Activated CD8-positive, alpha-beta memory T cell treated with anti-CD3 and anti-CD28 coated beads for 36 hours (primary cell): Measurements from ENCODE around the gene PRR14. TPM values are rescaled to one million over a fixed set of nuclear protein-coding genes. Genes with fewer than 3 reads are reported as not detected.
"Not testable (repeated sequence)": the region's sequence is repeated elsewhere in the genome, so short reads cannot be mapped to it uniquely, and the experiment has no call there.

Experiments used
- CTCF ChIA-PET: fragments of 350-600 bp; sonication (Branson Sonifier 250); formaldehyde crosslinking; loops from one replicate; lab custom pipeline; 2021; ENCODE audit warnings: antibody characterized with exemption; lab: Charles Lee
- POLR2A ChIA-PET: fragments of 350-600 bp; sonication (Branson Sonifier 250); formaldehyde crosslinking; loops from one replicate; lab custom pipeline; 2021; ENCODE audit warnings: antibody characterized with exemption; lab: Charles Lee
- total RNA-seq, 2 experiments: library from RNA; stranded (reverse); gene quantifications; one replicate each; pipeline ENCODE4 v1.2.3, GENCODE V29; 2021

Gene PRR14
- total RNA-seq, 2 experiments from 2014 or later, result 87.8 to 95.1 TPM

DNA sequence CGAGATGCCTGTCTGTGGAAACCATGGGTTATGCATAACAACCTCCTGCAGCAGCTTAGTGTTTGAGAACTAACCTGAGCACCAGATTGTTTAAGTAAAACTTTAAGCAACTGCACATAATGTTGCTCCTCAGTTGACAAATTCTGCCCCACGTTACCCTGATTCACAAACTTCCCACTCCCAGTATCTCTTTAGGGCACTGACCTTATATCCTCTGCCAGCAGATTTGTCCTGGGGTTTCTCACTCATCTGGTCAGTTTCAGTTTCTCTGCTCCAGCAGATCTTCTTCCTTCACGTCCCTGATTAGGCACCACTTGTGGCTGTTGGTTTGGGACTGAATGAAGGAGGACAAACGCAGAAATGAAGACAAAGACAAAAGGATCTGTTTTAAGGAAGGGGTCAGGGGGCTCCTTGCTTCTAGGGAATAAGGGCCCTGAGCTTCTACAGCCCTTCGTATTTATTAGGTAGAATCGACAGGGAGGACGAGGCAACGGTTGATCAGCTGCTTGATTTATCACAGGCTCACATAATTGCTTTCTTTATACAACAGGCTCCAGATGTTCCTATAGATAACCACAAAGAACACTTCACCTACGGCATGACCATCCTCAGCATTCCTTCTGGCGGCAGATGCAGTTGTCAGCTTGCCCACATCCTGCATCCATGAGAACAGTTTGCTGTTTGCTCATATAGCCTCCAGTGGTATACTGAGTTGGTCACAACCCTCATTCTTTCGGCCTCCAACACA lies 27.1 kb upstream of the PRR14 start:
- POLR2A ChIA-PET, result no interaction called here
- CTCF ChIA-PET, result no interaction called here

DNA sequence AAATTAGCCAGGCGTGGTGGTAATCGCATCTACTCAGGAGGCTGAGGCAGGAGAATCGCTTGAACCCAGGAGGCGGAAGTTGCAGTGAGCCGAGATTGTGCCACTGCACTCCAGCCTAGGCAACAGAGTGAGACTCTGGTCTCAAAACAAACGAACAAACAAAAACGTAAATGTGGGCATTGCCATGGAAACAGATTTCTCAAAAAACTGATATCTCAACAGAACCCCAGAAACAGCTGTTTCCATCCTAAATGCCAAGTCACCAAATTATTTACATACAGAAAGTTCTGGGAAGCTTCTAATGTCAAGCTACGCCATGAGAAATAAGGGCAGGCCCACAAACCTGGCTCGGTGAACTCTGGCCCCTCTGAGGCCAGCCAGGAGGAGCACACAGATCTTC lies 24.5 kb upstream of the PRR14 start:
- CTCF ChIA-PET, result interaction anchor here (0.6 to 1.4 kb wide), 4 partner anchors 11 to 281 kb away, joined by 3 to 6 read pairs (median 3); partner anchors contain the start of gene ZNF785

DNA sequence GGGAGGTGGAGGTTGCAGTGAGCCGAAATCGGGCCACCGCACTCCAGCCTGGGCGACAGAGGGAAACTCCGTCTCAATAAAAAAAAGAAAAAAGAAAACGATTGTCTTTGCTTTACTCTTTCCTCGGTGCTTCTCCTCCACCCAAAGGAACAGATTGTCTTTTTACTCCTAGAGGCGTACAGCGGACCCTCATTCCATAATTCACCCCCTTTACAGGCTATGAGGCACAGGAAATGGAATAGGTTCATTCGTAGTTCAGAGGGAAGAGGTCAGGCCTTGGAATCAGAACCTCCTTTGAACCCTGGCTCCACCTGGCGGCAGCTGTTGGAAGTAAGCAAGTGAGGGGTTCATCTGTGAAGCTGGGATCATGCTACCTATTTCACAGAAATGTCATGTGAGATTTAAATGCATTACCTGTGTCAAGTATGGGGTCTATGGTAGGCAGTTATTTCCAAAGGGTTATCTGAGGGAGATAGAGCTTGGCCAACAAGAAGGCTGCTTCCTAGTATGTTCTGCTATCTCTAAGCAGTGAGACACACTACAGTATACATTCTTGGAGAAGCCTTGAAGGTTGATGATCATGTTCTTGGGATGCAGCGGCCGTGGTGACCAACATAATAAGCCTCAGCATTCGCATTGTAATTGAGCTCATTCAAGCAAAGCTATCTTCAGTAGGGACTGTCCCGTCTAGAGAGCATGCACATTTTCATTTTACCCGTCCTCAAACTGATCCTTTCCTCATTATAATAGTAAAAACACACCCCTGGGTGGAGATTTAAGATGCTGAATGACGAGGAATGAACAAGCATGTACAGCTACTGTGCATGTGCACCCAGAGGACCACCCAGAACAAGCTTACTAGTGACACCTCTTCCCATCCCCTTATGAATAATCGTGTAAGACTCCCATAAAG lies 21.9 kb upstream of the PRR14 start:
- ChIA-PET POLR2A (interaction anchor here (0.6 kb wide), 2 partner anchors 72 to 86 kb away, joined by 3 read pairs; no protein-coding TSS in a partner anchor), CTCF (interaction anchor here (0.6 to 2.2 kb wide), 19 partner anchors 14 to 220 kb away, joined by 3 to 13 read pairs (median 4); partner anchors contain the start of genes DCTPP1, ZNF747, ZNF764 and ZNF785)

More for the DNA sequence above, 24.5 kb upstream of the PRR14 start:
- POLR2A ChIA-PET, result interaction anchor here (0.6 kb wide), 1 partner anchor 26 kb away, joined by 4 read pairs; no protein-coding TSS in a partner anchor

DNA sequence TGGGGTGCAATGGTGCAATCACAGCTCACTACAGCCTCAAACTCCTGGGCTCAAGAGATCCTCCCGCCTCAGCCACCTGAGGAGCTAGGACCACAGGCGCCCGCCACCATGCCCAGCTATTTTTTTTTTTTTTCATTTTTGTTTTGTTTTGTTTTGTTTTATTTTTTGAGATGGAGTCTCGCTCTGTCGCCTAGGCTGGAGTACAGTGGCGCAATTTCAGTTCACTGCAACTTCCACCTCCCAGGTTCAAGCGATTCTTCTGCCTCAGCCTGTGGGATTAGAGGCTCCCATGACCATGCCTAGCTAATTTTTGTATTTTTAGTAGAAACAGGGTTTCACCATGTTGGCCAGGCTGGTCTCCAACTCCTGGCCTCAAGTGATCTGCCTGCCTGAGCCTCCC lies 18.3 kb upstream of the PRR14 start:
- ChIA-PET POLR2A (interaction anchor here (1.1 kb wide), 1 partner anchor 250 kb away, joined by 6 read pairs; the partner anchor contains the start of gene SEPTIN1), CTCF (interaction anchor here (0.5 to 1.3 kb wide), 4 partner anchors 18 to 451 kb away, joined by 3 to 4 read pairs (median 4); no protein-coding TSS in a partner anchor)

DNA sequence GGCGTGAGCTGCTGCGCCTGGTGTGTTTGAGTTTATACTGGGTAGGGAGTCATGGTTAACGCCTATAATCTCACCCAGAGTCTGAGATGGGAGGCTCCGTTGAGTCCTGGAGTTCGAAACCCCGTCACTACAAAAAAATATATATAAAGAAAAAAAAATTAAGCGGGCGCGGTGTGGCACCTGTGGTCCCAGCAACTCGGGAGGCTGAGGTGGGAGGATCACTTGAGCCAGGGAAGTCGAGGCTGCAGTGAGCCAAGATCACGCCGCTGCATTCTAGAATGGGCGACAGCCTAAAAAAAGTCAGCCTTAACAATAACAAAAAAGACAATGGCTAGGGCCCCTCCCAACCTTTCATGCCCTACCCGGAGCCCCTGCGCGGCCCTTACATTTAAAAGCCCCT lies 17.2 kb upstream of the PRR14 start:
- CTCF ChIA-PET, result interaction anchor here (1.0 to 1.3 kb wide), 2 partner anchors 25 to 35 kb away, joined by 4 read pairs; partner anchors contain the start of gene FBRS
- POLR2A ChIA-PET, result interaction anchor here (0.6 to 1.0 kb wide), 6 partner anchors 23 to 542 kb away, joined by 3 to 5 read pairs (median 3); partner anchors contain the start of genes TBX6, ZNF689 and ZNF771

DNA sequence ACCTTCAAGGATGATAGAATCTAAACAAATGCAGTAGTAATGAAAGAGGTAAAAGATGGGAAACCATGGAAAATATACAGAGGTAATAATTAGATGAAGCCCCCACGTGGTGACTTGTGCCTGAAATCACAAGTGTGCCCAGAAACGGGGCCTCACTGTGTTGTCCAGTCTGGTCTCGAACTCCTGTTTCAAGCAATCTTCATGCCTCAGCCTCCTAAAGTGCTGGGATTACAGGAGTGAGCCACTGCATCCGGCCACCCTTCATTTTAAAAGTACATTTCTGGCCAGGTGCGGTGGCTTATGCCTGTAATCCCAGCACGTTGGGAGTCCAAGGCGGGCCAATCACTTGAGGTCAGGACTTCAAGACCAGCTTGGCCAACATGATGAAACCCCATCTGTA lies 14.2 kb upstream of the PRR14 start:
- ChIA-PET CTCF (interaction anchor here (0.6 to 0.7 kb wide), 5 partner anchors 12 to 243 kb away, joined by 3 to 4 read pairs (median 4); no protein-coding TSS in a partner anchor), POLR2A (no interaction called here)

DNA sequence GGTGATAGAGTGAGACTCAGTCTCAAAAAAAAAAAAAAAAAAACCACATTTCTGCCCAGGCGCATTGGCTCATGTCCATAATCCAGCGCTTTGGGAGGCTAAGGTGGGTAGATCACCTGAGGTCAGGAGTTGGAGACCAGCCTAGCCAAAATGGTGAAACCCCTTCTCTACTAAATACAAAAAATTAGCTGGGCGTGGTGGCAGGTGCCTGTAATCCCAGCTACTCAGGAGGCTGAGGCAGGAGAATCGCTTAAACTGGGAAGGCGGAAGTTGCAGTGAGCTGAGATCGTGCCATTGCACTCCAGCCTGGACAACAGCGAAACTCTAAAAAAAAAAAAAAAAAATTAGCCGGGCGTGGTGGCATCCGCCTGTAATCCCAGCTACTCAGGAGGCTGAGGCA lies 13.6 kb upstream of the PRR14 start:
- CTCF ChIA-PET, result interaction anchor here (0.6 to 0.7 kb wide), 5 partner anchors 11 to 243 kb away, joined by 3 to 4 read pairs (median 4); no protein-coding TSS in a partner anchor

DNA sequence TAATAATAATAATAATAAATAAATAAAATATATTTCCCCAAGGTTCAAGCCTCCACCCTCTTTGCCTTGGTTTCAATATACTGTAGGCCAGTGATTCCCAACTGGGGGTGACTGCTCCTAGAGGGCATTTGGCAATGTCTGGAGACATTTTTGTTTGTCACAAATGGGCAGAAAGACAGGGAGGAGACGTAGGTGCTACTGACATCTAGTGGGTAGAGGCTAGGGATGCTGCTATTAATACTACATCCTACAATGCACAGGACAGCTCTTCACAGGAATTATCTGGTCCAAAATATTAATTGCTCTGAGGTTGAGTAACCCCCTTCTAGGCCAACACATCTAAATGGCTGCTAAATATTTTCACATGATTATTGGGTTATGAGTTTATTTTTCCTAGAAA lies 12.8 kb upstream of the PRR14 start:
- ChIA-PET CTCF (no interaction called here), POLR2A (no interaction called here)

More for the DNA sequence above, 13.6 kb upstream of the PRR14 start:
- POLR2A ChIA-PET, result not testable (repeated sequence)

DNA sequence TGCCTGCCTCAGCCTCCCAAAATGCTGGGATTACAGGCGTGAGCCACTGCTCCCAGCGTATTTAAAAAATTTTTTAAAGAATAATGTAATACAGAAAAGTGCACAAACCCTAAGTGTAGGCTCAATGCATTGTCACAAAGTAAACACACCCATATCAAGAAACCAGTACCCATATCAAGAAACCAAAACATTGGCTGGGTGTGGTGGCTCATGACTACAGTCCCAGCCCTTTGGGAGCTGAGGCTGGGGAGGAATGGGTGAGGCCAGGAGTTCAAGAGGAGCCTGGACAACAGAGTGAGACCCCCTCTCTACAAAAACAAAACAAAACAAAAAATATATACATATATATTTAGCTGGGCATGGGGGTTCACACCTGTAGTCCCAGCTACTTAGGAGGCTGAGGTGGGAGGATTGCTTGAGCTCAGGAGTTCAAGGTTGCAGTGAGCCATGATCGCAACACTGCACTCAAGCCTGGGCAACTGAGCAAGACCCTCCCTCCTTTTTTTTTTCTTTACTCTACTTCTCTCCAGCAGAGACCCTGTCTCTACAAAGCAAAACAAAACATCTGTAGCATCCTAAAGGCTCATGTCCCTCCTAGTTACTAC lies 9.3 kb upstream of the PRR14 start:
- CTCF ChIA-PET, result no interaction called here

DNA sequence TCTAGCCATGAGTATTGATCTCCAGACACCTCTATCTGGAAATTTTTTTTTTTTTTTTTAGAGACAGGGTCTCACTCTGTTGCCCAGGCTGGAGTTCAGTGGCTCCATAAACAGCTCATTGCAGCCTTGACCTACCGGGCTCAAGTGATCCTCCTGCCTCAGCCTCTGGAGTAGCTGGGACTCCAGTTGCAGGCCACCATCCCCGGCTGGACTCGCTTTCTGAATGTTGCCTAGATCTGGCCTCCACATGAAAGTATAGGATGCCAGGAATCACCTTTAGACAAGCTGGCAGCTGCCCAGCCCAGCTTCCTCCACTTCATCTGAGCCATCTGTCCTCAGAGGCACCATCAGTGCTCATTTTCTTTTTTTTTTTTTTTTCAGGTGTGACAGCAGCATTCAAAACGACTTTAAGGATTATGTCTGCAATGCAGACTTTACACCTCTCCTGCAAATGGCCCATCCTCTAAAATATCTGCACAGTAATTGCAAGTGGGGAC lies 6.4 kb upstream of the PRR14 start:
- POLR2A ChIA-PET, result no interaction called here
- CTCF ChIA-PET, result no interaction called here

More for the DNA sequence above, 9.3 kb upstream of the PRR14 start:
- POLR2A ChIA-PET, result no interaction called here

DNA sequence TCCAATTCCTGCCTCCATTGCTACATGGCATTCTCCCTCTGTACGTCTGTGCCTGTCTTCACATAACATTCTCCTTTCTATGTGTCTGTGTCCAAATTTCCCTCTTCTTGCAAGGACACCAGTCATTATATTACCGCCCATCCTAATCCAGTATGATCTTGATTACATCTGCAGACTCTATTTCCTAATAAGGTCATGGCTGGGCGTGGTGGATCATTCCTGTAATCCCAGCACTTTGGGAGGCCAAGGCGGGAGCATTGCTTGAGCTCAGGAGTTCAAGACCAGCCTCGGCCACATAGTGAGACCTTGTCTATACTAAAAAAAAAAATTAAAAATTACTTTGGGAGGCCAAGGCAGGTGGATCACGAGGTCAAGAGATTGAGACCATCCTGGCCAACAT lies 5.0 kb upstream of the PRR14 start:
- ChIA-PET CTCF (no interaction called here), POLR2A (no interaction called here)

DNA sequence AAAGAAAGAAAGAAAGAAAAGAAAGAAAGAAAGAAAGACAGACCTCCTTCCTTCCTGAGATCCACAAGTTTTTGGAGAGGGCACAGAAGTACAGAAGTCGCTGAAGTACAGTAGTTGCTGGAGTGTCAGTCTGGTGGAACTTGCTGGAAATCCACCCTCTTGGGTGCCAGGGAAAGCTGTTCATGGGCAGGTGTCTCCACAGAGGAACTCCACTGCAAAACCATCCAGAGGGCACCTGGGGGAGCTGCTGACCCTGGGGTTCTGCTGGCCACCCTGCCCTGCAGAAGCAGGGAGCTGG lies 3.5 kb upstream of the PRR14 start:
- ChIA-PET POLR2A (no interaction called here), CTCF (interaction anchor here (0.8 kb wide), 1 partner anchor 9 kb away, joined by 3 read pairs; no protein-coding TSS in a partner anchor)

DNA sequence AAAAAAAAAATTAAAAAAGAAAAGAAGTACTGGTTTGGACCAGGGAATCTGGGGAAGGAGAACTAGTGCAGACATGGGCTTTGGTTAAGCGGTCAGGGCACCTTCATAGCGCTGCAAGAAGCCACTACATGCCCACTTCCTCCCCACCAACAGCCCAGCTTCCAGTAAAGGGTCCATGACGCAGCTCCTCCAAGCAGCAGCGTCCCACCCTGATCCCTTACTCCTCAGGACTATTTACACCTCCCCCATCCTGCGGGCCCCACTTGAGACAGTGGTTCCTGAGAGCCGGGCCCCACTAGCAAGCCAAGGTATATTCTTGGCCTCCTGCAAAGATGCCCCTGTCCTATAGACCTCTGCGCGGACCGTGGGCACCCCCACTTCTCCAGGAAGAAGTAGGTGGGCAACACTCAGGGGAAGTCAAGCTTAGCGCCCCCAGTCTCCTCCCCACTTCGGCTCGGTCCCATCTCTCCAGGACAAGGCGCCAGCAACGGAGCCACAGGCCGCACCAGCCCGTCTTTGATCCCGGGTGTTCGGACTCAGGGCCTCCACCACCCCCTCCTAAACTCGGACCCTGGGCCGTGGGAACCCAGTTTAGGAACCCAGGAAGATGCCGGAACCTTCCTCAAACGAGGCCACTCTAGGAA lies 913 bp upstream of the PRR14 start:
- CTCF ChIA-PET, result interaction anchor here (0.8 to 5.3 kb wide), 9 partner anchors 9 to 255 kb away, joined by 3 to 42 read pairs (median 5); partner anchors contain the start of genes FBRS, ZNF48 and ZNF764
- POLR2A ChIA-PET, result interaction anchor here (0.5 to 1.3 kb wide), 6 partner anchors 9 to 314 kb away, joined by 3 to 6 read pairs (median 4); partner anchors contain the start of genes FBRS and ZNF747

DNA sequence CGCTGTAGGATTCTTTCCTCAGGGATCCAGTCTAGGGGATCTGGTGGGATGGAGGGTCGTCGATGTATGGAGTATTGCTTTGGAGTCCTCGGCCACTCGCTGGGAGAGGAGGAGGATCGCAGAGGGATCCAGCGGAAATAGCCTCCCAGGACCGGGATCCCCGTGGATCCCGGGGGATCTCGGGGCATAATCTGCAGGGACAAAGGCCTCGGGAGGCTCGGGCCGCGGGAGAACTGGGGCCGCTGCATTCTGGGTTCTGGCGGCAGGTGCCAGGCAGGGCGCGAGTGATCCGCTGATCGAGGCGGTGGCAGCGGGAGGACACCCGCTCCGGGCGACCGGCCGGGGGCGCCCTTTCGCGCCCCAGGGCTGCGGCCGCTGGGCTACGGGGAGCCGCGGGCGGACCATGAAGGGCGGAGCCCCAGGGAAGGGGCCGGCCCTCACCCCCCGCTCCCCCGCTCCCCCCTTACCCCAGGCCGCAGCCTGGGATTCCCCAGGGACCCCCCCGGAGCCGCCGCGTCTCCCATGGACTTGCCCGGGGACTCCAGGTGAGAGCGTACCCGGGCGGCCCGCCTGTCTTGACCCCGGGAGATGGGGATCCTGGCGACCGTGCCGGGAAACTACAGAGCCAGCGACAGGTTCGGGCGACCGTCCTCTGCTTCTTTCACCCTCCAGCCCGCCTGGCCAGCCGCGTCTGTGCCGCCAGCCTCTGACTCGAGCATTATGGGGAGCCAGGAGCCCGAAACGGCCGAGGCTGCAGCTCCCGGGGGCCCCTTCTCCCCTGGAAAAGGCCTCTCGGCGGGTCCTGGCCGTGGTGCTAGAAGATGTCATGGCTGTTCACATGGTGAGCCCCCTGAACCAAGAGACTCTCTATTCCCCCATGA lies 604 bp downstream of the PRR14 start:
- ChIA-PET CTCF (interaction anchor here (0.6 to 5.3 kb wide), 6 partner anchors 7 to 310 kb away, joined by 4 to 42 read pairs (median 6); partner anchors contain the start of gene FBRS), POLR2A (interaction anchor here (0.8 to 1.2 kb wide), 3 partner anchors 9 to 116 kb away, joined by 3 to 5 read pairs (median 3); partner anchors contain the start of gene ZNF747)

DNA sequence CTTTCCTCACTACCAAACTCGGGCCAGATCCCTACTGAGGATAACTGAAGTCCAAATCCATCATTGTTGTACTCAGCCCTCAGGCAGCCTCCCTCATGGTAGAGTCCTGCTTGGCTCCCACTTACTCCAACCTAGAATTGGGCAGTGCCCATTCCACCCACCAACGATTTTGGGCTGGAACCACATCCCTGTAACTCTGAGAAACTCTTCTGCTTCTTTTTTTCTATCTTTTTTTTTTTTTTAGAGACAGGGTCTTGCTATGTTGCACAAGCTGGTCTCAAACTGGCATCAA lies 1.2 kb downstream of the PRR14 start:
- CTCF ChIA-PET, result interaction anchor here (0.6 to 5.3 kb wide), 2 partner anchors 43 to 311 kb away, joined by 4 to 42 read pairs; no protein-coding TSS in a partner anchor
- POLR2A ChIA-PET, result no interaction called here

DNA sequence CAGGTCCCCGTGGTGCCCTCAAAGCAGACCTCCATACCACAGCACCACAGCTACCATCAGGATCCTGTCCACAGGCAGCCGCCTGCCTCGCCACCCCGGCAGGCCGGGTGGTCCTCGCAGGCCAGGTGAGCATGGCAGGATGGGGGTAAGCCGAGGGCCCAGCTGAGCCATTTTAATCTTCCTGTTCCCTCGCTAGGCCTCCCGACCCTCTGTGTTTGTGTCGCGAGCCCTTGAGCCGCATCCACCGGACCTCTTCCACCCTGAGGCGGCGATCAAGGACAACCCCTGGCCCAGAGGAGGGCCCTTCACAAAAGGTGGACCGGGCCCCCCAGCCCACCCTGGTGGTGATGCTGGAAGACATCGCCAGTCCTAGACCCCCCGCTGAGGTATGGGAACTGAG lies 2.0 kb downstream of the PRR14 start:
- CTCF ChIA-PET, result interaction anchor here (5.3 kb wide), 1 partner anchor 42 kb away, joined by 42 read pairs; no protein-coding TSS in a partner anchor
- POLR2A ChIA-PET, result no interaction called here

DNA sequence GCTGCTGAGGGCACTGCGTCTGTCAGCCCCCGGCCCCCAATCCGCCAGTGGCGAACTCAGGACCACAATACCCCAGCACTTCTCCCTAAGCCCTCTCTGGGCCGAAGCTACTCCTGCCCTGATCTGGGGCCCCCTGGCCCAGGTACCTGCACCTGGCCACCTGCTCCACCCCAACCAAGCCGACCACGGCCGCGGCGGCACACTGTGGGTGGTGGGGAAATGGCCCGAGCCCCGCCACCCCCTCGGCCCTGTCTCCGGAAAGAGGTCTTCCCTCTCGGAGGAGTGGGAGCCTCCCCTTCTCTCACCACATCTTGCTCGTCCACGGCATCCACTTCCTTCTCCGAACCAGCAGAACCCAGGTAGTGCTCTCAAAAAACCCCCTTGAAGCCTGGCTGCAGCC lies 4.1 kb downstream of the PRR14 start:
- ChIA-PET CTCF (interaction anchor here (0.9 kb wide), 1 partner anchor 225 kb away, joined by 3 read pairs; the partner anchor contains the start of gene DCTPP1), POLR2A (no interaction called here)
